CD4-positive, alpha-beta T cell (primary cell): ENCODE results near the gene SOCS2. TPM values are rescaled to one million over a fixed set of nuclear protein-coding genes. Genes with fewer than 3 reads are reported as not detected.
"Not testable (repeated sequence)": the region's sequence is repeated elsewhere in the genome, so short reads cannot be mapped to it uniquely, and the experiment has no call there.

ENCODE experiments used
- ATAC-seq: fragments of 200-7000 bp; cut with Tn5 transposase; one replicate; pipeline ENCODE4 v1.10.0; 2022; ENCODE audit warnings: mild to moderate bottlenecking; ENCODE audit not compliant: poor library complexity
- CTCF ChIA-PET: fragments of 350-600 bp; sonication (Branson Sonifier 250); formaldehyde crosslinking; loops from one replicate; lab custom pipeline; 2021; ENCODE audit warnings: antibody characterized with exemption, inconsistent platforms; lab: Charles Lee
- POLR2A ChIA-PET: fragments of 350-600 bp; sonication (Branson Sonifier 250); formaldehyde crosslinking; loops from one replicate; lab custom pipeline; 2021; ENCODE audit warnings: antibody characterized with exemption, inconsistent platforms; lab: Charles Lee
- DNase-seq, 14 experiments: peaks; one replicate each; pipeline ENCODE4 v3.0.0-alpha.2; 2013 to 2020; ENCODE audit warnings: mixed read lengths in 2 of 14
- H3K27ac ChIP-seq, 2 donors: one replicate each; pipeline versions ENCODE4 v1.5.1 to v1.7.0; 2013; ENCODE audit warnings: low read length in 2 of 2, low read depth in 1 of 2, mild to moderate bottlenecking in 1 of 2
- H3K27me3 ChIP-seq, 2 experiments: 1 replicate in 1 of 2; 2 replicates in 1 of 2; pipeline versions ENCODE4 v1.6.1 to v1.7.0; 2013; ENCODE audit warnings: low read length in 2 of 2, control low read depth in 1 of 2, mild to moderate bottlenecking in 1 of 2, moderate library complexity in 1 of 2; ENCODE audit not compliant: insufficient read depth in 2 of 2, control insufficient read depth in 1 of 2
- H3K36me3 ChIP-seq: one replicate; pipeline ENCODE4 v1.6.1; 2013; ENCODE audit warnings: low read length, control low read depth; ENCODE audit not compliant: insufficient read depth
- H3K4me1 ChIP-seq: one replicate; pipeline ENCODE4 v1.6.1; 2013; ENCODE audit warnings: low read length, control low read depth; ENCODE audit not compliant: insufficient read depth
- H3K4me3 ChIP-seq: one replicate; pipeline ENCODE4 v1.5.1; 2013; ENCODE audit warnings: mild to moderate bottlenecking, low read length, moderate library complexity
- H3K9me3 ChIP-seq, 2 experiments: 1 replicate in 1 of 2; 2 replicates in 1 of 2; pipeline versions ENCODE4 v1.6.1 to v1.7.0; 2013; ENCODE audit warnings: low read length in 2 of 2, mild to moderate bottlenecking in 2 of 2, control low read depth in 1 of 2, moderate library complexity in 1 of 2; ENCODE audit not compliant: control insufficient read depth in 1 of 2, insufficient read depth in 1 of 2
- H3K27ac Mint-ChIP-seq: one replicate; pipeline ENCODE4 v1.8.0; 2020; ENCODE audit warnings: mixed read lengths
- H3K27me3 Mint-ChIP-seq: one replicate; pipeline ENCODE4 v1.8.0; 2021; ENCODE audit warnings: mixed read lengths
- H3K36me3 Mint-ChIP-seq: one replicate; pipeline ENCODE4 v1.8.0; 2021; ENCODE audit warnings: low read depth, mixed read lengths
- H3K4me1 Mint-ChIP-seq: one replicate; pipeline ENCODE4 v1.8.0; 2021; ENCODE audit warnings: low read depth, mixed read lengths
- H3K4me3 Mint-ChIP-seq: one replicate; pipeline ENCODE4 v1.8.0; 2020; ENCODE audit warnings: mild to moderate bottlenecking, mixed read lengths
- H3K9me3 Mint-ChIP-seq: one replicate; pipeline ENCODE4 v1.8.0; 2020; ENCODE audit warnings: mixed read lengths
- CTCF ChIP-seq: fragments of 200-600 bp; IDR thresholded peaks from one replicate; pipeline ENCODE4 v1.8.0; 2022; ENCODE audit warnings: antibody characterized with exemption, mild to moderate bottlenecking
- intact Hi-C, 2 experiments: fragments of 100-400 bp; cut with DNase I in 1 of 2; cut with micrococcal nuclease in 1 of 2; formaldehyde crosslinking; loops; one replicate each; pipeline versions ENCODE4 v1.15.1 to v1.9.0; 2023 to 2025; cut with DNase I, micrococcal nuclease
- total RNA-seq, 174 experiments: library from RNA in 2 of 174; stranded (reverse) in 2 of 174; gene quantifications; one replicate each; pipeline ENCODE4 v1.2.3 and lab custom pipeline; 2021 to 2026

Gene SOCS2
- total RNA-seq, 2 experiments from 2014 or later: 4.1 to 4.2 TPM

GRCh38 chr12:93549174-93549573 is 23.3 kb upstream of the SOCS2 start:
- ChIA-PET CTCF (interaction anchor here (0.6 kb wide), 1 partner anchor 43 kb away, joined by 3 read pairs; no protein-coding TSS in a partner anchor), POLR2A (interaction anchor here (0.6 kb wide), 1 partner anchor 151 kb away, joined by 4 read pairs; no protein-coding TSS in a partner anchor)
- H3K4me3 Mint-ChIP-seq: no peak overlapping the region
- Histone ChIP-seq H3K4me1 (no peaks in the 10 kb centered on the region), H3K27me3 (no peaks in the 10 kb centered on the region), H3K4me3 (no peak overlapping the region), H3K36me3 (no peaks in the 10 kb centered on the region), H3K9me3 (no peaks in the 10 kb centered on the region), H3K27ac (no peak overlapping the region)
- DNase-seq (no peak), ATAC-seq (no peak)
- H3K4me1 Mint-ChIP-seq: no peaks in the 10 kb centered on the region
- no peak overlapping the region for H3K27ac Mint-ChIP-seq
- H3K27me3 Mint-ChIP-seq: no peaks in the 10 kb centered on the region
- H3K9me3 Mint-ChIP-seq: no peaks in the 10 kb centered on the region
- peaks cover 5% of the 10 kb centered on the region for H3K36me3 Mint-ChIP-seq
- TF ChIP-seq CTCF: no peak
- intact Hi-C loops: no loop called here

- POLR2A ChIA-PET: no interaction called here
- Histone ChIP-seq H3K4me3 (no peak overlapping the region), H3K9me3 (no peaks in the 10 kb centered on the region), H3K36me3 (no peaks in the 10 kb centered on the region), H3K27me3 (no peaks in the 10 kb centered on the region), H3K4me1 (no peaks in the 10 kb centered on the region), H3K27ac (no peak overlapping the region)
- H3K9me3 Mint-ChIP-seq: no peaks in the 10 kb centered on the region
- no peaks in the 10 kb centered on the region for H3K4me1 Mint-ChIP-seq
- intact Hi-C loops: no loop called here
- no peaks in the 10 kb centered on the region for H3K27me3 Mint-ChIP-seq
- no peak overlapping the region for H3K4me3 Mint-ChIP-seq
- ATAC-seq (no peak), DNase-seq (no peak)
- H3K36me3 Mint-ChIP-seq: no peaks in the 10 kb centered on the region
- no peak overlapping the region for H3K27ac Mint-ChIP-seq
- CTCF ChIA-PET: no interaction called here
- TF ChIP-seq CTCF: no peak
These were observed 21.5 kb upstream of the SOCS2 start for GRCh38 chr12:93550748-93551611.

GRCh38 chr12:93552427-93552826 is 20.0 kb upstream of the SOCS2 start:
- Histone ChIP-seq H3K36me3 (no peaks in the 10 kb centered on the region), H3K4me1 (no peaks in the 10 kb centered on the region), H3K27me3 (no peaks in the 10 kb centered on the region), H3K4me3 (no peak overlapping the region), H3K27ac (no peak overlapping the region), H3K9me3 (no peaks in the 10 kb centered on the region)
- Mint-ChIP-seq H3K27me3 (no peaks in the 10 kb centered on the region), H3K4me1 (no peaks in the 10 kb centered on the region), H3K4me3 (no peak overlapping the region), H3K27ac (no peak overlapping the region), H3K36me3 (peaks cover 5% of the 10 kb centered on the region), H3K9me3 (no peaks in the 10 kb centered on the region)
- no peak for DNase-seq
- intact Hi-C loops: no loop called here
- ChIA-PET POLR2A (no interaction called here), CTCF (interaction anchor here (1.0 kb wide), 1 partner anchor 23 kb away, joined by 3 read pairs; no protein-coding TSS in a partner anchor)
- ATAC-seq: no peak
- TF ChIP-seq CTCF: no peak

GRCh38 chr12:93557879-93558278 is 14.6 kb upstream of the SOCS2 start:
- intact Hi-C loops, H3K4me1 ChIP-seq, H3K27me3 ChIP-seq, CTCF ChIA-PET, DNase-seq, H3K27ac ChIP-seq, H3K27me3 Mint-ChIP-seq, H3K4me1 Mint-ChIP-seq, POLR2A ChIA-PET, ATAC-seq, H3K36me3 ChIP-seq, H3K27ac Mint-ChIP-seq, H3K9me3 Mint-ChIP-seq, H3K4me3 Mint-ChIP-seq, H3K4me3 ChIP-seq, H3K9me3 ChIP-seq: not testable (repeated sequence)
- peaks cover 33% of the 10 kb centered on the region for H3K36me3 Mint-ChIP-seq

GRCh38 chr12:93558685-93559084 is 13.8 kb upstream of the SOCS2 start:
- H3K27me3 ChIP-seq, H3K4me3 Mint-ChIP-seq, H3K27ac ChIP-seq, H3K27ac Mint-ChIP-seq, H3K9me3 Mint-ChIP-seq, POLR2A ChIA-PET, H3K4me1 ChIP-seq, intact Hi-C loops, H3K4me1 Mint-ChIP-seq, ATAC-seq, H3K9me3 ChIP-seq, H3K4me3 ChIP-seq, DNase-seq, H3K36me3 ChIP-seq, H3K27me3 Mint-ChIP-seq, CTCF ChIA-PET: not testable (repeated sequence)
- peaks cover 33% of the 10 kb centered on the region for H3K36me3 Mint-ChIP-seq
